Cardiac muscle cell (in vitro differentiated cells and primary cell): ENCODE measurements around the gene GBGT1. TPM values are rescaled to one million over a fixed set of nuclear protein-coding genes. Genes with fewer than 3 reads are reported as not detected.
A peak's percentile ranks its signal among the peaks of the same experiment; 100 is the strongest.

Experiments used
- DNase-seq, 2 donors: peaks; one replicate each; pipeline versions ENCODE4 v3.0.0 to v3.0.0-alpha.2; 2010 to 2017; ENCODE audit warnings: low read depth in 1 of 2, low spot score in 1 of 2
- H3K27ac ChIP-seq: fragments of 200-600 bp; sonication (generic); 2 replicates; pipeline ENCODE4 v1.5.1; 2016
- H3K27me3 ChIP-seq: fragments of 200-600 bp; sonication (generic); 2 replicates; pipeline ENCODE4 v1.6.0; 2016; ENCODE audit warnings: control low read depth
- H3K36me3 ChIP-seq: fragments of 200-600 bp; sonication (generic); 2 replicates; pipeline ENCODE4 v1.5.1; 2016; ENCODE audit warnings: control low read depth
- H3K4me1 ChIP-seq: fragments of 200-600 bp; sonication (generic); 2 replicates; pipeline ENCODE4 v1.8.1; 2017; ENCODE audit warnings: low read depth, mild to moderate bottlenecking, mixed run types
- H3K4me3 ChIP-seq: fragments of 200-600 bp; sonication (generic); 2 replicates; pipeline ENCODE4 v1.5.1; 2016; ENCODE audit warnings: mild to moderate bottlenecking
- H3K9me3 ChIP-seq: fragments of 200-600 bp; sonication (generic); 2 replicates; pipeline ENCODE4 v1.5.1; 2017; ENCODE audit warnings: low read depth, mild to moderate bottlenecking, control low read depth
- CTCF ChIP-seq: IDR thresholded peaks from 2 replicates; pipeline ENCODE4 v1.5.1; 2012; ENCODE audit warnings: low read depth, mild to moderate bottlenecking, low read length
- polyA plus RNA-seq: library from polyadenylated mRNA; unstranded; fragments of >200 nt; fragmentation: Nextera tagmentation; extraction: Ambion mirVana; gene quantifications from 2 replicates; pipeline ENCODE4 v1.2.1, GENCODE V29; 2016
- total RNA-seq: library from RNA; depleted of rRNA; stranded (reverse); fragments of >200 nt; gene quantifications from 2 replicates; pipeline ENCODE4 v1.2.3, GENCODE V29; 2016

Gene GBGT1
- total and polyA plus RNA-seq, 2 experiments from 2014 or later = 0.87 to 11.9 TPM

GRCh38 chr9:133122605-133122934, 41.1 kb downstream of the GBGT1 start:
- no peak for TF ChIP-seq CTCF
- Histone ChIP-seq H3K27me3 (no peaks in the 10 kb centered on the region), H3K36me3 (no peaks in the 10 kb centered on the region), H3K4me3 (no peak overlapping the region), H3K27ac (peak overlapping the region; percentile 96), H3K4me1 (peaks cover 59% of the 10 kb centered on the region), H3K9me3 (no peaks in the 10 kb centered on the region)
- DNase-seq = no peak

DNA sequence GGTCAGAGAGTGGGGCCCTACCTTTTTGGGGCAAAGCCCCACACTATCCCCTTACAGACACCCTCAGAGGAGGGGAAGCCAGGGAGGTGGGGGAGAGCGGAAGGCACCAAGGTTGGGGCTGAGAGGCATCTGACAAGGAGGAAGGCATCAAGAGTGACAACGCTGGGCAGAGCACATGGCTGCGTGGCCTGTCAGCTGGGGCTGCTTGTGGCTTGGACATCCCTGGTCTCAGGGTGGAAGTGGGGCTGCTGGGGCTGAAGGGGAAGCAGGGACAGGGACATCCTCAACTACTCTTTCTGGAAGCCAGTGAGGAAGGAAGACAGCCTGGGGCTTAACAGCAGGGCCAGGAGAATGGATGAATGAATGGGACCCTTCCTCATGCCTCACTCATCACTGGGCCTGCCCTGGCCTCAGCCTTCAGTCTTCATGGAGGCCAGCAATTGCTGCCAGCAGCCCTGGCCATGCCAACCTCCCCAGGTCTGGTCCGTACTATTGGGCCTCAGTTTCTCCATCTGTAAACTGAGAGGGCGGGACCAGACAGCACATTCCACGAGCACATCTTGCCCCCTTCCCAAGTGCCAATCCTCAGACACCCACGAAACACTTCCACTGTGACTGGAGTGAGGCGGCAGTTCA, 41.7 kb downstream of the GBGT1 start:
- H3K27me3 ChIP-seq = no peaks in the 10 kb centered on the region
- H3K27ac ChIP-seq = peak overlapping the region; percentile 96
- no peak for TF ChIP-seq CTCF
- peaks cover 54% of the 10 kb centered on the region for H3K4me1 ChIP-seq
- no peak overlapping the region for H3K4me3 ChIP-seq
- no peak for DNase-seq
- H3K36me3 ChIP-seq = no peaks in the 10 kb centered on the region
- no peaks in the 10 kb centered on the region for H3K9me3 ChIP-seq

- no peaks in the 10 kb centered on the region for H3K9me3 ChIP-seq
- no peak for TF ChIP-seq CTCF
- peak within 1 kb of the TSS; percentile 70 for H3K4me3 ChIP-seq
- peaks cover 49% of the 10 kb centered on the region for H3K4me1 ChIP-seq
- H3K36me3 ChIP-seq = no peaks in the 10 kb centered on the region
- H3K27ac ChIP-seq = peak within 1 kb of the TSS; percentile 96
- DNase-seq = peak; percentile 88 to 94
- no peaks in the 10 kb centered on the region for H3K27me3 ChIP-seq
Measured at GRCh38 chr9:133121198-133121914, 42.4 kb downstream of the GBGT1 start, which contains the start of gene RALGDS. TSS of gene RALGDS (minus strand) at chr9:133121240. CDS start at chr9:133121154, 86 bp downstream.

DNA sequence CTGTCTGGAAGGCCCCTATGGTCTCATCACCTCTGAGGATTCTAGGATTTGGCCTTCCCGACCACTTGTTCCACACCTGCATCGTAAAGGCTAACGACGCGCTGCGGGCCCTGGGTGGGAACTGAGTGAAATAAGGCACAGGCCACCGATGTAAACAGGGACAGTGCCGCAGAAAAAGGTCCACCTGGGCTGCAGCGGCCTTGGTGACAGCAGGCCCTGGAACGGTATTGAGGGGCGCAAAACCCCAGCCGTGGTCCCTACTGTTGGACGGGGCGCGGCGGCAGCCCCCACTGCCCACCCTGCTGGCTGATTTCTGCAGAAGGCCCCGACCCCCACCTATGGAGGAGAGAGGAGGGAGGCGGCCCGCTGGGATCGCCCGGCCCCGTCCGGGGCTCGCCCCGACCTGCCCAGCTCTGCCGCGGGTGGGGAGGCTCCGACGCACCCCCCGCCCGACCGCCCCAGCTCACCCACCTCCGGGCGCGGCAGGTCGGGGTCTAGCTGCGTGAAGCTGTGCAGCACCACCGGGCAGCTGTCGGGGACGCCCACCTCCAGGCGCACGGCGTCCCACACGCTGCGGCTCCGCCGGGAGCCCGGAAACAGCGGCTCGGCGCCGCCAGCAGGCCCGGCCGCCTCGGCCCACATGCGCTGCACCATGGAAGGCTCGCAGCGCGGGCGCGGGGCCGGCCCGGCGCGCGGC, 43.1 kb downstream of the GBGT1 start:
- Histone ChIP-seq H3K36me3 (no peaks in the 10 kb centered on the region), H3K4me3 (peak overlapping the region; percentile 70), H3K4me1 (peaks cover 44% of the 10 kb centered on the region), H3K27me3 (no peaks in the 10 kb centered on the region), H3K27ac (peak overlapping the region; percentile 34), H3K9me3 (no peaks in the 10 kb centered on the region)
- no peak for TF ChIP-seq CTCF
- no peak for DNase-seq

- H3K9me3 ChIP-seq = no peaks in the 10 kb centered on the region
- no peaks in the 10 kb centered on the region for H3K36me3 ChIP-seq
- H3K27ac ChIP-seq = peak overlapping the region; percentile 14
- H3K27me3 ChIP-seq = no peaks in the 10 kb centered on the region
- no peak for TF ChIP-seq CTCF
- peak overlapping the region; percentile 70 for H3K4me3 ChIP-seq
- DNase-seq = no peak
- H3K4me1 ChIP-seq = peaks cover 49% of the 10 kb centered on the region
Measured at GRCh38 chr9:133119846-133120500, 43.7 kb downstream of the GBGT1 start.
